Measurements from ENCODE around the gene ZNF282. TPM values are rescaled to one million over a fixed set of nuclear protein-coding genes. Genes with fewer than 3 reads are reported as not detected.

The ZNF282 gene
- total RNA-seq, result 31.5 TPM

DNA sequence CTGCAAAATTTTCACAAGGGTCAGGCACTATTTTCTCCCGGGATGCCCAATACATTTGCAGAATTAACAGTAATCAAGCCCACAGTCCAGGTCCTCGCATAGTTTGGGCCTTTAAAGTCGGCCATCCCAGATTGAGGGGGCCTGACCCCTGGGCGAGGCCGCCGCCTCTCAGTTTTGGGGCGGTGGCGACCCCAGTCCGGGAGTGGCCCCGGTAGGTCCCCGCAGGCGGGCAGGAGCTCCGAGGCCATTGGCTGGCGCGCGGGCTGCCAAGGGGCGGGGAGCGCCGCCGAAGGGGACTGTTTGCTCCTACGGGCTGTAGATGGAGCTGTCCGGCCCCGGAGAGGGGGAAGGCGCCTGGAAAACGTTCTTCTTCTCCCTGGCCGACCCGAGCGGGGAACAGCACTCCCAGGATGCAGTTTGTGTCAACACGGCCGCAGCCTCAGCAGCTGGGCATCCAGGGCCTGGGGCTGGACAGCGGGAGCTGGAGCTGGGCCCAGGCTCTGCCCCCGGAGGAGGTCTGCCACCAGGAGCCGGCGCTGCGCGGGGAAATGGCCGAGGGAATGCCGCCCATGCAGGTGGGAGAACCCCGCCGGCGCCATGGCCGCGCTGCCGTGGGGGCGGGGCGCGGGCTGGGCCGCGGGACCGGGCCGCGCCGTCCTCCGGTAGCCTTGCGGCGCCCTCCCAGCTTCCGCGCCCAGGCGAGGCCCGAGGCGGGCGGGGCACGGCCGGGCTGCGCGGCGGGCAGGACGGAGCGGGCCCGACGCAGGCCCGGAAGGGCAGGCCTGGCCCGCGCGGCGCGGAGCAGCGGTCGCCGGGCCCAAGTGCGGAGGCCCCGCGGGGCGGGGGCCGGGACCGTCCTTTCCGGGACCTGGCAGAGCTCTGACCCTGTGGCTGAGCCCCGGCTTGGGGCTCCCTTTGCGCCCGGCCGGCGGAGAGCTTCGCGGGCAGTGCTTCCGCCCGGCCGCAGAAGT, at the start of gene ZNF282:
TSS of gene ZNF282 (plus strand) at position 367 of the 971 bp plus-strand sequence. CDS start at position 411, 44 bp downstream.
- DNase-seq (ENCODE audit: low read depth in 2 of 3, low spot score in 2 of 3), result peak; percentile 52 to 81 (median 76)

GRCh38 chr7:149147072-149147751, 48.1 kb upstream of the ZNF282 start, which contains the start of gene ZNF398:
Gene ZNF398 (plus strand): TSS chr7:149147453. CDS start chr7:149147743, 290 bp downstream.
- DNase-seq (ENCODE audit: low read depth in 2 of 3, low spot score in 2 of 3), result peak; percentile 84 to 93 (median 92)

DNA sequence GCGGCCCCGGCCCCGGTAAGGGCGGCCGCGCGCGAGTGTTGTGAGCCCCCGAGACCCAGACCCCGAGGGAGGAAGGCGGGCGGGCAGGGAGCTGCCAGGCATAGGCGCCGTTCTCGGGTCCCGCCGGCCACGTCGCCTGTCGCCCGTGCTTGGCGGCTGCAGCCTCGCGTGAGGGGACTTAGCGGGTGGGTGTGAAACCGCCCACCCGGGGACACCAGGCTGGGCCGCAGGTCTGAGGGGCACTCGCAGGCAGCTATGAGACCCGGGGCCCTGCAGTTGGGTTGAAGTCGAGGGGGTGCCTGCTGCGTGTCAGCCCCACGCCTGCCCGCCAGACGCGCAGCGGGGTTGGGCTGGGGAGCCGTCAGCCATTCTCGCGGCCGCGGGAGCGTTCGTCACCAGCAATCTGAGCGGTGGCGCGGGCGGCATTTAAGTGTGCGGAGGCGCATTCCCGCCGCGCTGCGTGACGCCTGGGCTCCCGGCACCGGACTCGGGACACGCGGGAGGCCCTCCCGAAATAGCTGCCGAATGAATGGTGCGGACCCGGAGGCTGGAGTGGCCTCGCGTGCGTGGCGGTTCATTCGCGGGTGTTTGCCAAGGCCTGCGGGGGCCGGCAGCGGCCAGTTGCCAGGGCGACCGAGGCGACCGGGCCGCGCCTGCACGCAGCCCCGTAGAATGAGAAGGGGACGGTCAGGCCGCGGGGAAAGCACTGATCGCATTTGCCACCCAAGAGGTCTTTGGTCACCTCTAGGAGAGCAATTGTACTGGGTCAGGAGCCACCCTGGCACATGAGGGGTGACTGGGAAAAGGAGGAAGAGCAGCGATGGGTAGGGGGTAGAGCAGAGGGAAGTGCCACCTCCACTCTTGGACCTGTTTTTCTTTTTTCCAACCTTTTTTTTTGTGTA, 47.3 kb upstream of the ZNF282 start:
- DNase-seq (ENCODE audit: low read depth in 2 of 3, low spot score in 2 of 3), result peak in 2 of 3 donors; percentile 52 to 57

DNA sequence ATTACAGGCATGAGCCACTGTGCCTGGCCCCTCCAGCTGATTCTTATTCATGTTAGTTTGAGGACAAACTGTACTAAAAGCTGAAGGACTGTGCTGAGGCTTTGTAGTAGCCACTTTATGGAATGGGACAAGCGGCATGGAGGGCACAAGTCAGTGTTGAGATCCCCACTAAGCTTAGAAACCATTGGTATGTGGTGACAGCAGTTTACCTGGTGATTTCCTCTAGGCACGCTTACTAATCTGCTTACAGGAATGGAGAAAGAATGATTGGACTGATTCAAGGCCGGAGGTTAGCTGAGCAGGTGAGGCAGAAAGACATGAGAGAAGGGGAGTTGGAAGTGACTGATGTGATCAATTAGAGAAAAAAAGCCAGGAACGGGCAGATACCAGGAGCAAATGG, 44.4 kb upstream of the ZNF282 start:
- DNase-seq (ENCODE audit: low read depth in 2 of 3, low spot score in 2 of 3), result no peak

GRCh38 chr7:149153346-149153745, 42.0 kb upstream of the ZNF282 start:
- no peak for DNase-seq (ENCODE audit: low read depth in 2 of 3, low spot score in 2 of 3)

GRCh38 chr7:149154056-149154455, 41.3 kb upstream of the ZNF282 start:
- DNase-seq (ENCODE audit: low read depth in 2 of 3, low spot score in 2 of 3), result no peak

DNA sequence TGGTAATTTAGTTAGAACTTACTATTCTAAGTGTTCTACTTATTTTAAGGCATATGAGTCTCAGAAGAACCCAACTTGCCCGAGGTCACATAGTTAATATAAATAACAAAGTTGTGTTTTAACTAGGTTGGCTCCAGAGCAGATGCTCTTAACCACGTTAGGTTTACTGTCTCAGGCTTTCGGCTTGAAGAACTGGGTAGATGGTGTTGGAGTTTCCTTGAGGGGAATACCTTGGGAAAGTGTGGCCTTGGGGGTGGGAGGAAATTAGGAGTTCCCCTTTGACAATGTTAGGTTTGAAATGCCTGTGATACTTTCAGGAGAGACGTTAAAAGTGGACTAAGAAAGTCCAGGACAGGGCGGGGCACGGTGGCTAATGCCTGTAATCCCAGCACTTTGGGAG, 38.4 kb upstream of the ZNF282 start:
- no peak for DNase-seq (ENCODE audit: low read depth in 2 of 3, low spot score in 2 of 3)

- no peak for DNase-seq (ENCODE audit: low read depth in 2 of 3, low spot score in 2 of 3)
These were observed 34.0 kb upstream of the ZNF282 start for GRCh38 chr7:149161241-149161848.

GRCh38 chr7:149166142-149166541, 29.2 kb upstream of the ZNF282 start:
- no peak for DNase-seq (ENCODE audit: low read depth in 2 of 3, low spot score in 2 of 3)

DNA sequence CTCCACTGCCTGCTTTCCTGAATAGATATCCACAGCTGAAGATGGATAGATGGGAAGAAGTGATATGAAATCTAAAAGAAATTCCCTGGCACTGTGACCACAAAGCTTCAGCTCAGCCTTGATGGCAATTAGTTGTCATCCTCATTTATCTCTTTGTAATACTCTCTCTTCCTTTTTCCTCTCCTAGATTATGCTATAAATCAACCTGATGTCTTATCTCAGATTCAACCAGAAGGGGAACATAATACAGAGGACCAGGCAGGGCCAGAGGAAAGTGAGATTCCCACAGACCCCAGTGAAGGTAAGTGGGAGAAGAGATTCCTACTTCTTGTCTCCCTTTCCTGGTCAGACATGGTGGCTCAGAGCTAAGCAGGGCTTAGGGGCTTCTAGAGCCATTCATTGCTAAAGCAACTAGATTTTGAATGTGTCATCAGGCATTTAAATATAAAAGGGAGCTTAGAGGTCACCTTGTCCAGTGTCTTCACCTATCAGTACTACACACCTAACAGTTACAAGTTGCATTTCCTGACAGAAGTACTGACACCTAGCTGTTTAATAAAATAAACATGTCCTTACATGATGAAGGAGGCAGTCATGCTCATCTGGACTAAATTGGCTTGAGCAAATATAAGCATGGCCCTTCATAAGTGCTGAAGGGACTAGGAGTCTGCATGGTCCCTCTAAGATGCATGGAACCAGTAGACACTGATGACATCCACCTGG, 28.6 kb upstream of the ZNF282 start:
- DNase-seq (ENCODE audit: low read depth in 2 of 3, low spot score in 2 of 3), result no peak

DNA sequence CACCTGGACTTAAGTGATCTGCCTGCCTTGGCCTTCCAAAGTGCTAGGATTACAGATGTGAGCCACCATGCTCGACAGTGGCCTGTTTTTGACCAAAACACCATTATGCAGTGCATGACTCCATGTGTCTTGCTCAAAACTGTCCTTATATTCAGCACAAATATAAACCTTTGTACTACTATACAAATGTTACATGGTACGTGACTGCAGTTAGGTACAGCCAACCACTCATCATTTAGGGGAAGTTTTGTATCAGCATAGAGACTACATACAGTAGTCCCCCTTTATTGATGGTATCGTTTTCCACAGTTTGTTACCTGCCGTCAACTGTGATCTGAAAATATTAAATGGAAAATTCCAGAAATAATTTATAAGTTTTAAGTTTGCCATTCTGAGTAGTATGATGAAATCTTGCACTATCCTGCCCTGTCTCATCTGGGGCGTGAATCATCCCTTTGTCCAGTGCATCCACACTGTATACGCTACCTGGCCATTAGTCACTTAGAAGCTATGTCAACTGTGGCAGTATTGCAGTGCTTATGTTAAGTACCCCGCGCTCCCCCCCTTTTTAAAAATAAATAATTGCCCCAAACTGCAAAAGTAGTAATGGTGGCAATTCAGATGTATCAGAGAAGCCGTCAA, 23.3 kb upstream of the ZNF282 start:
- no peak for DNase-seq (ENCODE audit: low read depth in 2 of 3, low spot score in 2 of 3)

DNA sequence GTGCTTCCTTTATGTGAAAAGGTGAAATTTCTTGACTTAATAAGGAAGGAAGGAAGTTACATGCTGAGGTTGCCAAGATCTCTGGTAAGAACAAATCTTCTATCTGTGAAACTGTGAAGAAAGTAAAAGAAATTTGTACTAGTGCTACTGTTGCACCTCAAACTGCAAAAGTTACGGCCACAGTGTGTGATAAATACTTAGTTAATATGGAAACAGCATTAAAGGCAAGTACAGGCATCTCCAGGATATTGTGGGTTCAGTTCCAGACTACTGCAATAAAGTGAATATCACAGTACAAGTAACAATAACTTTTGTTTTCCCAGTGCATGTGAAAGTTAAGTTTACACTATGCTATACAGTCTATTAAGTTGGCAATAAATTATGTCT, 22.8 kb upstream of the ZNF282 start:
- DNase-seq (ENCODE audit: low read depth in 2 of 3, low spot score in 2 of 3), result no peak

- DNase-seq (ENCODE audit: low read depth in 2 of 3, low spot score in 2 of 3), result no peak
These were observed 20.2 kb upstream of the ZNF282 start for GRCh38 chr7:149175150-149175549.

- DNase-seq (ENCODE audit: low read depth in 2 of 3, low spot score in 2 of 3), result no peak
These were observed 16.1 kb upstream of the ZNF282 start for GRCh38 chr7:149179241-149179640.

- no peak for DNase-seq (ENCODE audit: low read depth in 2 of 3, low spot score in 2 of 3)
These were observed 14.5 kb upstream of the ZNF282 start for GRCh38 chr7:149180722-149181449.

- DNase-seq (ENCODE audit: low read depth in 2 of 3, low spot score in 2 of 3), result no peak
These were observed 13.9 kb upstream of the ZNF282 start for GRCh38 chr7:149181450-149181790.

GRCh38 chr7:149184274-149184673, 11.1 kb upstream of the ZNF282 start:
- no peak for DNase-seq (ENCODE audit: low read depth in 2 of 3, low spot score in 2 of 3)

DNA sequence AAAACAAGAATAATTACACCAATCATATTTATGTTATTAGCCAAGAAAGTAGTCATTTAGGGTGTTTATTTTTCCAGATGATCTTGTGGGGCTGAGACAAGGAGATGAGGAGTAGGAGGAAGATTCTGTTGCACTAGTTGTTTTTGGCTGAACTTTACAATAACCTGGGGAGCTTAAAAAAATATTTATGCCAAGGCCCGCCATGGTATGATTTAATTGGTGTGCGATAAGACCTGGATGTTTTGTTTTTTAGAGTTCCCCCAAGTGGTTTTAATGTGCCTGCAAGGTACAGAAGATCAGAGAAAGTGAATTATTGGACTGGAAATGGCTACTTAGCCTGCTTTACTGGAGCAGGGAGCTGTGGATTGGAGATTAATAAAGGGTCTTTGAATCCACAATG, 7.1 kb upstream of the ZNF282 start:
- no peak for DNase-seq (ENCODE audit: low read depth in 2 of 3, low spot score in 2 of 3)
